OCI-LY7 (cell line): Measurements from ENCODE around the gene PTPRS.

Experiments
- CTCF ChIP-seq: fragments of 200-600 bp; sonication (generic); conservative IDR thresholded peaks from 2 replicates; pipeline ENCODE4 v1.5.1; 2014; ENCODE audit warnings: mild to moderate bottlenecking, antibody characterized with exemption, low read length, moderate library complexity, mixed read lengths
- EZH2phosphoT487 ChIP-seq: fragments of 200-600 bp; sonication (generic); IDR thresholded peaks from 2 replicates; pipeline ENCODE4 v1.6.1; 2018; ENCODE audit warnings: low read depth, borderline replicate concordance, mild to moderate bottlenecking, mixed run types, antibody characterized with exemption, low read length, moderate library complexity, mixed read lengths

- TF ChIP-seq CTCF (no peak), EZH2phosphoT487 (no peak)
Observed at GRCh38 chr19:5355693-5356092, 15.1 kb upstream of the PTPRS start.
